Activated CD4-positive, alpha-beta T cell treated with anti-CD3 and anti-CD28 coated beads, Interleukin-2, amount 50 U/mL, for 24 hours (primary cell): Measurements from ENCODE around the gene TMEM204.

Source experiments
- DNase-seq, 2 donors: peaks; one replicate each; pipeline ENCODE4 v3.0.0-alpha.2; 2020; ENCODE audit warnings: low read depth in 1 of 2, low spot score in 1 of 2

TMEM204 gene

GRCh38 chr16:1520461-1520860 lies 13.0 kb upstream of the TMEM204 start:
- DNase-seq = no peak

- no peak for DNase-seq
These were observed 9.8 kb upstream of the TMEM204 start for GRCh38 chr16:1523581-1524245.

GRCh38 chr16:1524366-1524765 lies 9.1 kb upstream of the TMEM204 start:
- no peak for DNase-seq

- DNase-seq = no peak
These were observed 7.4 kb upstream of the TMEM204 start for GRCh38 chr16:1525871-1526607.

GRCh38 chr16:1526608-1527555 lies 6.6 kb upstream of the TMEM204 start:
- no peak for DNase-seq

GRCh38 chr16:1527836-1528811 lies 5.3 kb upstream of the TMEM204 start:
- no peak for DNase-seq

GRCh38 chr16:1528921-1529537 lies 4.4 kb upstream of the TMEM204 start:
- DNase-seq = no peak

GRCh38 chr16:1530349-1530882 lies 3.0 kb upstream of the TMEM204 start:
- no peak for DNase-seq

- no peak for DNase-seq
These were observed 2.4 kb upstream of the TMEM204 start for GRCh38 chr16:1530883-1531637.

- no peak for DNase-seq
These were observed 1.9 kb upstream of the TMEM204 start for GRCh38 chr16:1531638-1531910.

GRCh38 chr16:1532081-1532760 lies 1.2 kb upstream of the TMEM204 start:
- no peak for DNase-seq

GRCh38 chr16:1532771-1533170 lies 695 bp upstream of the TMEM204 start:
- no peak for DNase-seq

GRCh38 chr16:1534021-1535020 lies 855 bp downstream of the TMEM204 start:
- peak in 1 of 2 donors; percentile 21 for DNase-seq

- DNase-seq = peak in 1 of 2 donors; percentile 21
These were observed 2.2 kb downstream of the TMEM204 start for GRCh38 chr16:1535391-1536291.

- no peak for DNase-seq
These were observed 3.1 kb downstream of the TMEM204 start for GRCh38 chr16:1536601-1537000.

GRCh38 chr16:1537138-1537577 lies 3.7 kb downstream of the TMEM204 start:
- DNase-seq = no peak
